NCI-H69 (cell line): Measurements from ENCODE around the gene GLIS2.
A peak's percentile ranks its signal among the peaks of the same experiment; 100 is the strongest.

ENCODE experiments used
- DNase-seq: peaks from one replicate; lab custom pipeline; 2025; lab: John Stamatoyannopoulos, UW

The GLIS2 gene

GRCh38 chr16:4350787-4351659, 35.2 kb downstream of the GLIS2 start, which contains the start of gene PAM16:
Gene PAM16 (minus strand): TSS chr16:4351321. CDS start chr16:4351234, 87 bp downstream.
- DNase-seq, result peak; percentile 98

GRCh38 chr16:4351880-4352279, 36.0 kb downstream of the GLIS2 start:
- no peak for DNase-seq

GRCh38 chr16:4352843-4353242, 37.0 kb downstream of the GLIS2 start:
- DNase-seq, result no peak

GRCh38 chr16:4353675-4354074, 37.8 kb downstream of the GLIS2 start:
- no peak for DNase-seq

DNA sequence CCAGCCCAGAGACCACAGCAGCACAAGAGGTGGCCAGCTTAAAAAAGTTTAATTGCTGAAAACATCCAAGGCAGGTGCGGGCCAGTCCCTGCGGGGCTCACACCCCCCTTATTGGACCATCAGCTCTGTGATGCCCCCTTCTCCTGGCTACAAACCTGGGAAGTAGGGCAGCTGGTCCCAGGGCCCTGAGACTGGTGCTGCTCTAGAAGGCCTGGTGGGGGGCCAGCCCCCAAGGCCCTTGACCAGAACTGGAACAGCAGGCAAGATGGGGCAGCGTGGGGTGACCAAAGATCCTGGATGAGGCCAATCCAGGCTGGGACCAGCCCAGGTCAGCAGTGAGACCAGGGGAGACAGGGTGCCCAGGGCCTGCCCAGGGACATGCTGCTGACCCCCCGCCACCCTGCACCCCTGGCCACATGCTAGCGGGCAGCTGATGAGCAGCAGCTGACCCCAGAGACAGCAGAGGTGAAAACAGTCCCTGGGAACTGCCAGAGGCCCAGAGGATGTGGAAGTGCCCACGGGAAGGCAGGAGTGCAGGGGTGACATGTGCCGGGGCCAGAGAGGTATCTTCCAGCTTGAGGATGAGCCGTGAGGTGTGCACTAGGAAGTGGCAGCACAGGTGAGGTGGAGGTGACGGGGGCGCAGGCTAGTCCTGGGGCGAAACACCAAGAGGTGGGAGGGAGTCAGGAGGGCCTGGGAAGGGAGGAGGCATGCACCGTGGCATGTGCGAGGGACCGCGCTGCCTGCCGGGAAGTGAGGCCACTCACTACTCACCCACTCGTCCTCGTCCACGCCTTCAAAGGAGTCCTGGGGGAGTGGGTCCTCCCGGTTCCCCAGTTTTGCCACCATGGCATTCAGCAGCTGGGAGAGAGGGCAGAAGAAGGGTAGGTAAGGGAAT, 38.9 kb downstream of the GLIS2 start:
- no peak for DNase-seq

DNA sequence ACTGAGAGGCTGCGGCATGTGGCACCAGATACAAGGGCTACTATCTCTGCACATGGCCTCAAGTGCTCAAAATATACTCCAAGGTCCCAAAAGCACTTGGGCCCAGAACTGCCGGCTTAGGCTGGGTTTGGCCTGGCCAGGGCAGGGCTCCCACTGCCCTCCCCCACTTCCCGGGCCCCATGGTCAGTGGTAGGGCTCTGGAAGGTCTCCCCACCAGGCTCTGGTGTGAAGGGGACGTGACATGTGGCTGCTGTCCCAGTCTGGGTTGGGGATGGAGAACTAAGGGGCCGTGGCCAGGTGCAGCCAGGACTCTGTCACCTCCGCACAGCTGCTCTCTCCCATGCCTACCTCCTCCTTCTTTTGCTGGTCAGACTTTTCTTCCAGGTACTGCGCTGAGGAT, 41.0 kb downstream of the GLIS2 start:
- no peak for DNase-seq

GRCh38 chr16:4358236-4358635, 42.4 kb downstream of the GLIS2 start:
- no peak for DNase-seq

- peak; percentile 56 for DNase-seq
Measured at GRCh38 chr16:4358831-4359561, 43.1 kb downstream of the GLIS2 start.

GRCh38 chr16:4359914-4360313, 44.0 kb downstream of the GLIS2 start:
- no peak for DNase-seq

- DNase-seq, result peak; percentile 53
Measured at GRCh38 chr16:4360538-4361021, 44.7 kb downstream of the GLIS2 start.

DNA sequence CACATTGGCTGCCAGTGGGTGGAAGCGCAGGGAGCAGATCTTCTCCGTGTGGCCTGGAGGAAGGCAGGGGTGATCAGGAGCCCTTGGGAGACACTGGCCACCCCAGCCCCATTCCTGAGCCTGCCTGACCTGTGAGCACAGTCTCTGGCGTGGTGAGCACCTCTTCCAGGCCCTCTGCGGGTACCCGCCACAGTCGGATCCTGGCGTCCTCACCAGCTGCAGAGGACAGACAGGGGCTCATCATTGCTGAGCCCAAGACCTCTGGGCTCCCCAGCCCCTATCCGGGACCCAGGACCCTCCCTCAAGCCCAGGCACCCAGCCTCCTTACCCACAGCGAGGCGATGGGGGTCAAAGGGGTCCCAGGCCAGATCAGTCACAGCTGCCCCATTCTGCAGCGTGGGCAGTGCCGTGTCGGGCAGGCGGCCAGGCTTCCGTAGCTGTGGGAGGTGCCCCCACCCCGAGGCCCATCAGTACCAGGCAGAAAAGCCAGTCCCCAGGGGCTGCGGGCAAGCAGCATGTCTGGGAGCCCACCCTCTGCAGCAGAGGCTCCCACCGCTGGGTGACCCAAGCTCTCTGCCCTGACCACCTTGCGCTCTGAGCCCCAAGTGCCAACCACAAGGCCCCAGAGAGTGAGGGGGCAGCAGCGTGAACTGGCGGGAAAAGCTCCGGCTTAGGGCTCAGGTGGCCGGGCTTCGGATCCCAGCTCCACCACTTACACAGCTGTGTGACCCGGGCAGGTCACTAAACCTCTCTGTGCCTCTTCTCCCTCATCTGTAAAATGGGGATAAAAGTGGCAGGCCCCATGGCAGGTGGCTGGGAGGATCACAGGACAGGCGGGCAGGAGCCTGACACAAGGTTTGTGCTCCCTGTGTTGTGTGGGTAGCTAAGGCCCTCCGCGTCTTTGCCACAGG, 45.4 kb downstream of the GLIS2 start:
- no peak for DNase-seq

- no peak for DNase-seq
Measured at GRCh38 chr16:4361944-4362311, 46.1 kb downstream of the GLIS2 start.

DNA sequence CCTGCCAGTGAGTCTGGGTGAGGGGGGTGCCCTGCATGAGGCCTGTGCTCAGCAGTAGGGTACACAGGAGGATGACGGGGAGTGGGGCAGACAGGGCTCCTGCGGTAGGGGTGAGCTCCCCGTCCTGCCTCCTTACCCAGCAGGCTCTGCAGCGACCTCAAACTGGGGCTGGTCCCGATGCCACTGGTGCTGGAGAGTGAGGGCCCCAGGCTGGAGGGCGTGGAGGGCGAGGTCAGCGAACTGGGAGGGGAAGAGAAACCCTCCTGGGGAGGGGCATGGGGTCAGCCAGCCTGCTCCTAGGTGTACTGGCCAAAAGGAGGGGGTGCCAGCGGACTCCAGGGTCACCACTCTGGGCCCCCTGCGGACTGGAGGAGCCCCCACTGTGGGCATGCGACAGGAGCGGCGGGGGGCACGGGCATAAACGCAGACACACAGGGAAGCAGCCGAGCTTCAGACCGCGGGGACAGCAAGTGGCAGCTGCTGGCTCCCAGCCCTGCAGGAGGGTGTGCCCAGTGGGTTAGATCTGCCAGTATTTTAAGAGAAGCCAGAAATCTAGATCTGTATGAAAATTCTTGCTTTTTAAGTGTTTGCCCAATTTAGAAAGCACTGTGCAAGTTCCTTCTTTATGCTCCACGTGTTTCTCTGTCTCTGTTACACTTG, 46.7 kb downstream of the GLIS2 start:
- no peak for DNase-seq

GRCh38 chr16:4364196-4365013, 48.5 kb downstream of the GLIS2 start:
- no peak for DNase-seq

GRCh38 chr16:4365014-4365406, 49.1 kb downstream of the GLIS2 start:
- DNase-seq, result no peak

GRCh38 chr16:4365615-4366014, 49.7 kb downstream of the GLIS2 start:
- no peak for DNase-seq

DNA sequence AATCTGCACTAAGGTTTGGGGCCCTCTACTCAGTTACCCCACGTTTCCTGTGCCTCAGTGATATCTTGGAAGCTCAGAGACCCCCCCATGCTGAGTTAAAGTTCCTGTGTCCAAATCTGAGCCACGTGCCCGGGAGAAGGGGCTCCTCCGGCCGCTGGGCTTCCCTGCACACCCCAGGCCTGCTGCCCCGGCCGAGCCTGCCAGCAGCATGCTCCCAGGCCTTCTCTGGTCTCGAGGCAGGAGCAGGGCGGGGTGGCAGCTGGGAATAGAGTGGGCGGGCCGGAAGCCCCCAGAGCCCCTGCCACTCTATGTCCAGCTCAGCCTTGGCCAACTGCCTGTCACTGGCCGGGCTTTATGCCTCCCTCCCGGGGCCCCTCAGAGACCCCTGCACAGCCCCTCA, 50.1 kb downstream of the GLIS2 start:
- no peak for DNase-seq

GRCh38 chr16:4367393-4367856, 51.6 kb downstream of the GLIS2 start:
- DNase-seq, result no peak

DNA sequence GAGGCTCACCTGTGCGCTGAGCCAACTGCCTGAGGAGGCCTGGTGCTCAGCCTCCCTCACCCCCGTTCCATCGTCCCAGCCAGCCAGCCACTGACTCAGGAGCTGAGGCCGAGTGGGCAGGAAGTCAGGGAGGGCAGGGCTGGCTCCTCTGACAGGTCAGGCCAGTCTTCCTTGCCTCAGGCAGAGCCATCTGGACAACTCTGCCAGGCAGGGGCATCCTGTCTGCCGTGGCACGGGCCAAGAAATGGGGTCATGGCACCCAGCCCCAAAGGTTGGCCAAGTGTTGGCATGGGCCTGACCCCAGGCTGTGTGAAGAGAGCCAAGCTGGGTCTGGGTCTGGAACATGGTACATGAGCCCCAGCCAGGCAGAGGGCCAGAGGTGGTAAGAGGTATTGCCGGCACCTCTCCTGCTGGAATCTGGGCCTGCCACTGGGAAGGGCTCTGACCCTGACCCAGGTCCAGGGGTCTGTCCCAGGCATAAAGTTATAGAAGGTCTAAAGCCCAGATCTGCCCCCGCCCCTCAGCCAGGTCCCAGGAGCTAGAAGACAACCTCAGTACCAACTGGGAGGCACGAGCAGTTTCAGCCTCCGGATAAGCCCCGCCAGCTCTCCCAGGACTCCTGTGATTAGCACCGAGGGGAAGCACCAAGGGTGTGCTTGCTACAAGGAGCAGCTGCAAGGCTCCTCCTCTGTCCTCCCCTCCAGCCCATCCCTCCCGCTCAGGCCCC, 53.3 kb downstream of the GLIS2 start:
- DNase-seq, result peak; percentile 32
